ENCODE measurements around the gene SCARB1.

- TF ChIP-seq PATZ1 (CRISPR knock-in tag; IDR thresholded peaks at IDR 0.05; ENCODE audit: borderline replicate concordance) (no peak), RARB (CRISPR knock-in tag; IDR thresholded peaks at IDR 0.05) (no peak), CREB5 (CRISPR knock-in tag; IDR thresholded peaks at IDR 0.05; ENCODE audit: low read depth) (no peak), ZFP30 (CRISPR knock-in tag; IDR thresholded peaks at IDR 0.05) (no peak), SNAI2 (CRISPR knock-in tag; IDR thresholded peaks at IDR 0.05) (no peak), ZNF70 (CRISPR knock-in tag; IDR thresholded peaks at IDR 0.05) (no peak)
Measured at GRCh38 chr12:124744273-124744640, 119.4 kb downstream of the SCARB1 start.
